ENCODE results near the gene DUS3L.
"Not testable (repeated sequence)": the region's sequence is repeated elsewhere in the genome, so short reads cannot be mapped to it uniquely, and the experiment has no call there.

DUS3L gene

GRCh38 chr19:5799247-5800241 lies 8.6 kb upstream of the DUS3L start:
- DNase-seq = no peak

- DNase-seq = no peak
Measured at GRCh38 chr19:5798244-5798643, 7.3 kb upstream of the DUS3L start.

GRCh38 chr19:5795382-5795919 lies 4.5 kb upstream of the DUS3L start:
- DNase-seq = no peak

GRCh38 chr19:5793188-5793587 lies 2.2 kb upstream of the DUS3L start:
- DNase-seq = no peak

- no peak for DNase-seq
Measured at GRCh38 chr19:5792224-5792623, 1.3 kb upstream of the DUS3L start.

GRCh38 chr19:5789886-5790558 lies 941 bp downstream of the DUS3L start:
- no peak for DNase-seq

- no peak for DNase-seq
Measured at GRCh38 chr19:5789351-5789761, 1.6 kb downstream of the DUS3L start.

- DNase-seq = no peak
Measured at GRCh38 chr19:5788422-5788821, 2.5 kb downstream of the DUS3L start.

- DNase-seq = no peak
Measured at GRCh38 chr19:5787409-5788182, 3.4 kb downstream of the DUS3L start.

- DNase-seq = no peak
Measured at GRCh38 chr19:5786593-5787408, 4.2 kb downstream of the DUS3L start.

GRCh38 chr19:5785423-5785822 lies 5.5 kb downstream of the DUS3L start:
- DNase-seq = no peak

- no peak for DNase-seq
Measured at GRCh38 chr19:5784581-5785147, 6.3 kb downstream of the DUS3L start, which contains the start of gene PRR22. TSS of gene PRR22 (minus strand) at chr19:5784746. CDS start at chr19:5784660, 86 bp downstream.

GRCh38 chr19:5782945-5783919 lies 7.7 kb downstream of the DUS3L start:
- DNase-seq = no peak

- no peak for DNase-seq
Measured at GRCh38 chr19:5782322-5782721, 8.6 kb downstream of the DUS3L start.

GRCh38 chr19:5780916-5781315 lies 10.0 kb downstream of the DUS3L start:
- not testable (repeated sequence) for DNase-seq

- no peak for DNase-seq
Measured at GRCh38 chr19:5778402-5778801, 12.6 kb downstream of the DUS3L start.

- no peak for DNase-seq
Measured at GRCh38 chr19:5775668-5776309, 15.2 kb downstream of the DUS3L start.

- no peak for DNase-seq
Measured at GRCh38 chr19:5774921-5775320, 16.0 kb downstream of the DUS3L start.

- DNase-seq = no peak
Measured at GRCh38 chr19:5773276-5773675, 17.7 kb downstream of the DUS3L start.

GRCh38 chr19:5772416-5772815 lies 18.5 kb downstream of the DUS3L start:
- no peak for DNase-seq
